Kidney epithelial cell (primary cell): Measurements from ENCODE around the gene INTS6. TPM values are rescaled to one million over a fixed set of nuclear protein-coding genes. Genes with fewer than 3 reads are reported as not detected.

ENCODE experiments used
- DNase-seq: peaks from one replicate; pipeline ENCODE4 v3.0.0-alpha.2; 2010; ENCODE audit warnings: low read depth
- H3K27me3 ChIP-seq: 2 replicates; pipeline ENCODE4 v1.6.0; 2011; ENCODE audit warnings: low read length; ENCODE audit not compliant: control insufficient read depth, insufficient read depth
- H3K36me3 ChIP-seq: 2 replicates; pipeline ENCODE4 v1.5.1; 2011; ENCODE audit warnings: low read length; ENCODE audit not compliant: control insufficient read depth, insufficient read depth
- H3K4me3 ChIP-seq: 2 replicates; pipeline ENCODE4 v1.5.1; 2011; ENCODE audit warnings: low read depth, mild to moderate bottlenecking, control low read depth, low read length
- CTCF ChIP-seq: IDR thresholded peaks from 2 replicates; pipeline ENCODE4 v1.5.1; 2011; ENCODE audit warnings: mild to moderate bottlenecking, moderate library complexity, low read length, control low read depth, inconsistent platforms; ENCODE audit not compliant: insufficient read depth, poor library complexity, severe bottlenecking
- total RNA-seq: library from RNA; depleted of rRNA; stranded (reverse); fragments of >200 nt; gene quantifications from 2 replicates; pipeline ENCODE4 v1.2.3, GENCODE V29; 2015

Gene INTS6
- total RNA-seq, 1 donor from 2014 or later: 23.2 TPM

DNA sequence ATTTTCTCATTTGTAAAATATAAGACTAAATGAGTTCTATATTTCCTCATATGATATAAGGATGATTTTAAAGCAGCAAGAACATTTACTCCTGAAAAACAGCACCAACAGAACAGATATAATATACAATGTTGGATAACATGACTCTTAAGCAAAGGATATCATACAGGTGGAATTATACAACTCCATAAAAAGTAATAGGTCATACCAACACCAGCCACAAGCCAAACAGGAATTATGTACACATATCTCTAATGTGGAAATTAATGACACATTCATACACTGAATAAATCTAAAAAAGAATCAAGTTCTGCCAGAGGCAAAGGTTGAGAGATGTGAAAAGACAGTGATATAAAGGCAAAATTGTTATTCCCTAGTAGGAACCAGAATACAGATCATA lies 25.9 kb downstream of the INTS6 start:
- Histone ChIP-seq H3K4me3 (no peak overlapping the region), H3K36me3 (no peaks in the 10 kb centered on the region), H3K27me3 (no peaks in the 10 kb centered on the region)
- TF ChIP-seq CTCF: no peak
- no peak for DNase-seq

DNA sequence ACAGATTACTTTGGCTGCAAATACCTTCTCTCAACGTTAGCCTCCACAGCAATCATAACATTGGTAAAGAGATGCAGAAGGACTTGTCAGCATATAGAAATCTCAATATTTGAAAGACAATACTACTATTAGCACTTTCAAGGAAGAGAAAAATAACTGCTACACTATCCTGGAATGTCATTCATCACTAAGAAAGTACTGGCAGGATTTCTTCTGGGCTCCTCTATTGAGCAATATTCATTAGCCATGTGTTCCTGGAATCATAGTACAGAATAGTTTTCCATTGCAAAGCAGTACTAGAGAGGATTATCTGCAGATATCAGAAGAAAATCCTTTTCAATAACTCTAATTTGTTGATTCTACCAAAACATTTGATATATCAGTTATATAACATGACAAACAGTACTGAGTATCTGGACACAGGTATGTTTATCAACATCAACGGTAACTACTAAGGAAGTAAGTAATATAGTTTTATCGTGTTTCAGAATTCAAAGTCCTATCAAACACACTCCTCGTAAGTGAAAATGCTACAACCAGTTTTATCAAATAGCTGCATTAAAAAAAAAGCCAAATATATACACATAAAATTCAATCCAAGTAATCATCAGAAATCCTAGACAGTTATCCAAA lies 27.3 kb downstream of the INTS6 start:
- no peaks in the 10 kb centered on the region for H3K27me3 ChIP-seq
- TF ChIP-seq CTCF: no peak
- no peak overlapping the region for H3K4me3 ChIP-seq
- DNase-seq: no peak
- no peaks in the 10 kb centered on the region for H3K36me3 ChIP-seq

DNA sequence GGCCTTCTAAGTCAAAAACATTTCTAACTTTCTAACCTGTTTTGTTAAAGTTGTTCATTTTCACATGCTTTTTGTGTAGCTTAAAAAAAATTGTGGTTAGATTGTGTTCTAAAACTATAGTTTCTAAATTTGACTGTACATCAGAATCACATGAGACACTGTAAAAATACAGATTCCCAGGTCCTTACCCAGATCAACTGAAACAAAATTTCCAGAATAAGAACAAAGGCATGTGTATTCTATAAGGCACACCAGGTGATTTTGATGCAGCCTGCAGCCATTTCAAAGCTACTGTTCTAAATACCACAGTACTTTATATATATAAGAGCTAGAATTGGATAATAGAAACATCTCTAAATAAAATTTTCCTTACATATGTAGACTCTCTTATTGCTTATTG lies 29.1 kb downstream of the INTS6 start:
- no peak for TF ChIP-seq CTCF
- no peak overlapping the region for H3K4me3 ChIP-seq
- no peaks in the 10 kb centered on the region for H3K36me3 ChIP-seq
- H3K27me3 ChIP-seq: no peaks in the 10 kb centered on the region
- no peak for DNase-seq

DNA sequence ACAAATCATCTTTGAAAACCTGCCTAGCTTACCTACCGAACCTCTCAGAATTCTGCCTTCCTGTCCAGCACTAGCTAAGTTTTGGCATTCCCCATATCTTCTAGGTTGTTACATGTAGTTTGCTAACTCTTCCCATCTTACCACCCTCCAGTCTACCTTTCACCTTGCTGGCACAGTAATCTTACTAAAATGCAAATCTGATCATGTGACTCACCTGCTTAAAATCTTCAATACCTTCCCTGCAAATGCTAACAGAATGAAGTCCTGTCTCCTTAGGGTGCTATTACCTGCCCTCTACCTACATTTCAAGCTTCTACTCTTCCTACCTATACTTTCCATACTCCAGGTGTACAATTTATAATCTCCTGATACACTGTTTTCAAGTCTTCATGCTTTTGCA lies 30.4 kb downstream of the INTS6 start:
- TF ChIP-seq CTCF: no peak
- Histone ChIP-seq H3K4me3 (no peak overlapping the region), H3K27me3 (no peaks in the 10 kb centered on the region), H3K36me3 (no peaks in the 10 kb centered on the region)
- DNase-seq: no peak

DNA sequence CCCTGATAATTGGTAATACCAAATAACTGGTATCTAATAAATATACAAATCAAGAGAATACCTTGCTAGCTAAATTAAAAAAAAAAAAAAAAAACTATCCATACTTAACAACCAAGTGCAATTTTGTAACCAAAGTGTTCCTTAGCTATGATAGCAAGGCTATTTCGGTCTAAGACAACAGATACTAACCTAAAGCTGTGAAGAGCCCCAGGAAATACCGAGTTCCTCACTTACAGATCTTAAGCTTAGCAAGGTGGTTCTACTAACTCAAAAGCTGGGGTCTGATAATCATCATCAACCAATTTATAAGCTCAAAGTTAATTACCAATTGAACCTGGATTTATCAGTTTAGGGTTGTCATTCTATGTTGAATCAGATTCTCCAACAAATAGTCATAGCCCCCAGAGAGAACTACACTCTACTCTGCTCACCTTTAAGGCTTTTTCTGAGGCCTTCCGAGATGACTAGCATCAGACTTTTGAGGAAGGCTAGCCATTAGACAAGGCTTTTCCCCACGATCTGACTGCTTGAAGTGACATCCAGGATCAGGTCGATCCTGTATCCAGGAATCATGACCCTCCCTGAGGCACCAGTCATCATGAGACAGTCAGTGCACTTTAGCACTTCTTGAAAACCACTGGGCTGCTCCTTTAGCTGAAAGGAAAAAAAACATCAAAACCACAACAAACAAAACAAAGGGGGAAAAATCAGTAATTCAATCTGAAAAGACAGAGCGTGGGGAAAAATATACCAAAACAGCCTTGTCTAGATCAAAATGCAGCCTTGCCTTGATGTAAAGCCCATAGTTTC lies 31.9 kb downstream of the INTS6 start:
- H3K27me3 ChIP-seq: no peaks in the 10 kb centered on the region
- DNase-seq: no peak
- no peaks in the 10 kb centered on the region for H3K36me3 ChIP-seq
- no peak overlapping the region for H3K4me3 ChIP-seq
- TF ChIP-seq CTCF: no peak
